Glutamatergic neuron (in vitro differentiated cells): ENCODE measurements around the gene FNTB. TPM values are rescaled to one million over a fixed set of nuclear protein-coding genes. Genes with fewer than 3 reads are reported as not detected.

Experiments
- DNase-seq: peaks from one replicate; pipeline ENCODE4 v3.0.0; 2022
- H3K27ac Mint-ChIP-seq: one replicate; pipeline ENCODE4 v1.8.0; 2020; ENCODE audit warnings: mild to moderate bottlenecking, mixed read lengths, inconsistent platforms; ENCODE audit not compliant: unreplicated experiment
- H3K27me3 Mint-ChIP-seq: one replicate; pipeline ENCODE4 v1.8.0; 2020; ENCODE audit warnings: mild to moderate bottlenecking, moderate library complexity, mixed read lengths, inconsistent platforms; ENCODE audit not compliant: unreplicated experiment
- H3K36me3 Mint-ChIP-seq: one replicate; pipeline ENCODE4 v1.8.0; 2020; ENCODE audit warnings: mild to moderate bottlenecking, mixed read lengths, inconsistent platforms; ENCODE audit not compliant: unreplicated experiment
- H3K4me1 Mint-ChIP-seq: one replicate; pipeline ENCODE4 v1.8.0; 2020; ENCODE audit warnings: mild to moderate bottlenecking, low read depth, mixed read lengths, inconsistent platforms; ENCODE audit not compliant: unreplicated experiment
- H3K4me3 Mint-ChIP-seq: one replicate; pipeline ENCODE4 v1.8.0; 2020; ENCODE audit warnings: mild to moderate bottlenecking, mixed read lengths, inconsistent platforms; ENCODE audit not compliant: unreplicated experiment
- H3K9me3 Mint-ChIP-seq: one replicate; pipeline ENCODE4 v1.8.0; 2020; ENCODE audit warnings: mild to moderate bottlenecking, moderate library complexity, mixed read lengths, inconsistent platforms; ENCODE audit not compliant: unreplicated experiment
- total RNA-seq: library from RNA; stranded (reverse); fragmentation: NEBNext Ultra II Directional; extraction: Animal tissue kit (Norgen Biotek cat#: 25700); gene quantifications from one replicate; pipeline ENCODE4 v1.2.1, GENCODE V29; 2021; ENCODE audit not compliant: unreplicated experiment
- TF ChIP-seq, protein P1 (sequence below): fragments of 200-600 bp; sonication (generic); IDR thresholded peaks from one replicate; pipeline ENCODE4 v1.5.0; 2021; ENCODE audit not compliant: partially characterized antibody, unreplicated experiment

FNTB gene
- total RNA-seq, 1 donor from 2014 or later: 15.2 TPM

DNA sequence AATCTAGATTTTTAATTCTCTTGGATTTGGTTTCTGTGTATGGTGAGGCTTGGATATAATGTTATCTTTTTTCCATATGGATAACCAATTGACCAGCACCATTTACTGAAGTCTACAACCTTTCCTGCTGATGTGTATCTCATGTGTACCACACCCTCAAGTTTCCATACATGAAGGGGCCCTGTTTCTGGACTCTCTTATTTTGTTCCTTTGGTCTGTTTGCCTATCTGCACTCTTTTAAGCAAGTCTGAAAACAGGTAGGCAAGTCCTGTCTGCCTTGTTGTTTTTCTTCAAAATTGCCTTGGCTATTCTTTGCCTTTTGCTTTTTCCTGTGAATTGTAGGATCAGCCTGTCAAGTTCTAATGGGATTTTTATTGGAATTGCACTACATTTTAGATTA, 71.0 kb downstream of the FNTB start:
- no peaks in the 10 kb centered on the region for H3K36me3 Mint-ChIP-seq
- H3K4me3 Mint-ChIP-seq: no peak overlapping the region
- no peak overlapping the region for H3K27ac Mint-ChIP-seq
- TF ChIP-seq, protein P1, sequence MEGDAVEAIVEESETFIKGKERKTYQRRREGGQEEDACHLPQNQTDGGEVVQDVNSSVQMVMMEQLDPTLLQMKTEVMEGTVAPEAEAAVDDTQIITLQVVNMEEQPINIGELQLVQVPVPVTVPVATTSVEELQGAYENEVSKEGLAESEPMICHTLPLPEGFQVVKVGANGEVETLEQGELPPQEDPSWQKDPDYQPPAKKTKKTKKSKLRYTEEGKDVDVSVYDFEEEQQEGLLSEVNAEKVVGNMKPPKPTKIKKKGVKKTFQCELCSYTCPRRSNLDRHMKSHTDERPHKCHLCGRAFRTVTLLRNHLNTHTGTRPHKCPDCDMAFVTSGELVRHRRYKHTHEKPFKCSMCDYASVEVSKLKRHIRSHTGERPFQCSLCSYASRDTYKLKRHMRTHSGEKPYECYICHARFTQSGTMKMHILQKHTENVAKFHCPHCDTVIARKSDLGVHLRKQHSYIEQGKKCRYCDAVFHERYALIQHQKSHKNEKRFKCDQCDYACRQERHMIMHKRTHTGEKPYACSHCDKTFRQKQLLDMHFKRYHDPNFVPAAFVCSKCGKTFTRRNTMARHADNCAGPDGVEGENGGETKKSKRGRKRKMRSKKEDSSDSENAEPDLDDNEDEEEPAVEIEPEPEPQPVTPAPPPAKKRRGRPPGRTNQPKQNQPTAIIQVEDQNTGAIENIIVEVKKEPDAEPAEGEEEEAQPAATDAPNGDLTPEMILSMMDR: no peak
- H3K9me3 Mint-ChIP-seq: peaks cover 2% of the 10 kb centered on the region
- peaks cover 8% of the 10 kb centered on the region for H3K4me1 Mint-ChIP-seq
- H3K27me3 Mint-ChIP-seq: no peaks in the 10 kb centered on the region
- no peak for DNase-seq

DNA sequence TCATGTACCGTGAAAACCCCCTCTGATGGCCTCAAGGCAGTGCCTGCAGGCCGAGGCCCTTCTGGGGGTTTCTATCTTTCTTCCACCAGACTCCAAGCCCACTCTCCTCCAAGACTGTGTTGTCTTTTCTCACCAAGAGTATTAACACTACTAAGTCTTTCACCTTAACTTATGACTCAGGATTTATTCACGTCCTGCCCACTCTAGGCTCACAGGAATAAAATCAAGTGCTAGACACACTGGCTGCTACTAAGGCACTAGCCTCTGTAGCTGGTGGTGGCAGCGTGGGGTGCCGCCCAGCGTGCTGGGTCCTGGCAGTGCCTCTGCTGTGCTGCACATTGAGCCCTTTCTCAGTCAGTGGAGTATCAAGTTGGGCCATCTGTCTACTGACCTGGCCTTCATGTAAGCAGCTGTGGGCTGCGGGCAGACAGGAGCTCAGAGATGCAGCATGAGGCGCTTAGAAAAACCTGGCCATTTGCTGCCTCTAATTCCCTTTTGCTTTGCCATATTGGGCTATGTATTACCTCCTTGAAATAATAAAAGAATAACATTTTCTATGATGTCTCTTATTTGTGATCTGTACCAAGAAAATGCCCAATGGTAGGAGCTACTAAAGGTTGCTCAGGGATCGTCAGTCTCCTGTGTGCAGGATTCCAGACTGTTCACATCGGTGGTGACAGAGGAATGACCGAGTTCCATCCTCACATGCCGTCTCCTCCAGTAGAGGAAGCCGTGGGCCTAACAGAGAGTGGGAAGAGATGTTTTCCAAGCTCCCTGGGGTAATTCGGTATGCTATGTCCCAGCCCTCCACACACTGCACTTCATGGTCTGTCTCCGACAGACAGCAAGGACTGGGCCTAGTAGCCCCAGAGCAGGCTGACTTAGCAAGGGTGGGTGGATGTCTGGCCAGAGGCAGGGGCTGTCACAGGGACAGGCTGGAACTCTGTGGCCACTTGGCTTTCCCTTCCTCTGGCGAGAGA, 75.7 kb downstream of the FNTB start:
- peaks cover 2% of the 10 kb centered on the region for H3K9me3 Mint-ChIP-seq
- peak overlapping the region; percentile 91 for H3K27ac Mint-ChIP-seq
- TF ChIP-seq, protein P1: no peak
- no peaks in the 10 kb centered on the region for H3K27me3 Mint-ChIP-seq
- H3K4me1 Mint-ChIP-seq: peaks cover 10% of the 10 kb centered on the region
- H3K4me3 Mint-ChIP-seq: no peak overlapping the region
- no peak for DNase-seq
- peaks cover 5% of the 10 kb centered on the region for H3K36me3 Mint-ChIP-seq

DNA sequence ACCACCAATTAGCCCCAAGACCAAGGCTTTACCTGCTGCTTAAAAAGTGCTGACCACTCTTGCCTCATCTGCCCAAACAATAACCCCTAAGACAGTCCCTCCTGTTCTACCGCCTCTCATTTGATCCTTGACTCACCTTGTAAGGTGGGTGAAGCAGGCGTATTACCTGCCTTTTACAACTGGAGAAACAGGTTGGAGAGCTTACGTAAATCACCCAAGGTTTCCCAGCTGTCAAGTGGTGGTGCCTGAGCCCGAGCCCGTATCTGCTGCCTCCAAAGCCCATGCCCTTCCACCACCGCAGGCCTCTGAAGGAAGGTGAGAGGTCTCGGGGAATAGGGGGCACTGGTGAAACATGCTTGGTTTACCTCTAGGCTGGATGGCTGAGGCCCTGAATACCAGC, 79.0 kb downstream of the FNTB start:
- peaks cover 5% of the 10 kb centered on the region for H3K36me3 Mint-ChIP-seq
- peaks cover 10% of the 10 kb centered on the region for H3K4me1 Mint-ChIP-seq
- H3K27me3 Mint-ChIP-seq: no peaks in the 10 kb centered on the region
- H3K27ac Mint-ChIP-seq: no peak overlapping the region
- peaks cover 2% of the 10 kb centered on the region for H3K9me3 Mint-ChIP-seq
- H3K4me3 Mint-ChIP-seq: no peak overlapping the region
- TF ChIP-seq, protein P1: no peak
- DNase-seq: no peak

DNA sequence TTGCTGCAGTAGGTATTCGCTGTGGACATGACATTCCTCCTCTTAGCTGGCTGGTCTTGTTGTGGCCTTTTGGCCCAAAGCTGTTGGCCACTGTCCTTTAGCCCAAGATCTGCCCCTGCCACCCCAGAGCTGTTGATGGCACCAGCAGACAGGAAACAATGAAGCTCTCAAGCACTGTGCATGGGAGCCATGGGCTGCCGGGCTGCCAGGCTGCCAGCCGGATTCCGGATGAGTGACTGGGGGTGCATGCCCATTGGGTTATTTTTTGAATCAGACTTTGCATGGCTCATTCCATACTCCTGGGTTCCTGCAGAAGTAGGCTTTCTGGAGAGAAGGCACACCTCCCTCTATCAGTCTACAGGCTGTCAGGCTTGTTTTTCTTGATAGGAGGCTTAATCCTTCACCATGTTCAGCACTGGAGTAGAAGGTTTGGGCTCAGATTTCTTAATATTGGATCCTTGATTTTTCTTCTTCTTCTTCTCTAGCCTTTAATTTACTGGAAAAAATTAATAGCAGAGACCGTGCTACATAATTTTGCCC, 83.2 kb downstream of the FNTB start:
- no peak overlapping the region for H3K4me3 Mint-ChIP-seq
- TF ChIP-seq, protein P1: no peak
- H3K27me3 Mint-ChIP-seq: no peaks in the 10 kb centered on the region
- no peaks in the 10 kb centered on the region for H3K4me1 Mint-ChIP-seq
- no peaks in the 10 kb centered on the region for H3K9me3 Mint-ChIP-seq
- H3K27ac Mint-ChIP-seq: no peak overlapping the region
- peaks cover 2% of the 10 kb centered on the region for H3K36me3 Mint-ChIP-seq
- no peak for DNase-seq

DNA sequence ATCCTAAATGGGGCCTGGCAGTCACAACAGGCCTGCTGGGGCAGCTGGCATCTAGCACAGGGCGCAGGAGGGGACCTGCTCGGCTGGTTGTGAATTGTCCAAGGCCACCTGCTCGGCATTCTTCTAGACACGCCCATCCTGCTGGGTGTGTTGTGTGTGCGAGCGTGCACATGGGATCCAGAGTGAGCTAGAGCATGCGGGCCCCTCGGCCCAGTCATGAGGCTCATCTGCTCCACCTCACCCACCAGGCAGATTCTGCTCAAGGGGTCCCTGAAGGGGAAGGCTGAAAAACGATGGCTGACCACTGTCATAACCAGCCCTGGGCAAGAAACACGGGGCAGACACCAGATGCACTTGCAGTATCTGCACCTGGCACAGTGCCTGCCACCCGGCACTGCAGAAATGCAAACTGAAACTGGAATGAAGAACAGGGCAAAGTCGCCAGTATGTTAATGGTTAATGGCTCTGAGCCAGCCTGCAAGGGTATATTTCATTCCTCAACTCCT, 83.8 kb downstream of the FNTB start:
- peaks cover 6% of the 10 kb centered on the region for H3K36me3 Mint-ChIP-seq
- no peak overlapping the region for H3K4me3 Mint-ChIP-seq
- DNase-seq: no peak
- no peaks in the 10 kb centered on the region for H3K9me3 Mint-ChIP-seq
- TF ChIP-seq, protein P1: no peak
- H3K27me3 Mint-ChIP-seq: no peaks in the 10 kb centered on the region
- no peaks in the 10 kb centered on the region for H3K4me1 Mint-ChIP-seq
- H3K27ac Mint-ChIP-seq: no peak overlapping the region
